NCI-H82 (cell line): Measurements from ENCODE around the gene DRG1.
A peak's percentile ranks its signal among the peaks of the same experiment; 100 is the strongest.
"Not testable (repeated sequence)": the region's sequence is repeated elsewhere in the genome, so short reads cannot be mapped to it uniquely, and the experiment has no call there.

Experiments
- DNase-seq: peaks from one replicate; lab custom pipeline; 2025; lab: John Stamatoyannopoulos, UW

Gene DRG1, protein sequence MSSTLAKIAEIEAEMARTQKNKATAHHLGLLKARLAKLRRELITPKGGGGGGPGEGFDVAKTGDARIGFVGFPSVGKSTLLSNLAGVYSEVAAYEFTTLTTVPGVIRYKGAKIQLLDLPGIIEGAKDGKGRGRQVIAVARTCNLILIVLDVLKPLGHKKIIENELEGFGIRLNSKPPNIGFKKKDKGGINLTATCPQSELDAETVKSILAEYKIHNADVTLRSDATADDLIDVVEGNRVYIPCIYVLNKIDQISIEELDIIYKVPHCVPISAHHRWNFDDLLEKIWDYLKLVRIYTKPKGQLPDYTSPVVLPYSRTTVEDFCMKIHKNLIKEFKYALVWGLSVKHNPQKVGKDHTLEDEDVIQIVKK

DNA sequence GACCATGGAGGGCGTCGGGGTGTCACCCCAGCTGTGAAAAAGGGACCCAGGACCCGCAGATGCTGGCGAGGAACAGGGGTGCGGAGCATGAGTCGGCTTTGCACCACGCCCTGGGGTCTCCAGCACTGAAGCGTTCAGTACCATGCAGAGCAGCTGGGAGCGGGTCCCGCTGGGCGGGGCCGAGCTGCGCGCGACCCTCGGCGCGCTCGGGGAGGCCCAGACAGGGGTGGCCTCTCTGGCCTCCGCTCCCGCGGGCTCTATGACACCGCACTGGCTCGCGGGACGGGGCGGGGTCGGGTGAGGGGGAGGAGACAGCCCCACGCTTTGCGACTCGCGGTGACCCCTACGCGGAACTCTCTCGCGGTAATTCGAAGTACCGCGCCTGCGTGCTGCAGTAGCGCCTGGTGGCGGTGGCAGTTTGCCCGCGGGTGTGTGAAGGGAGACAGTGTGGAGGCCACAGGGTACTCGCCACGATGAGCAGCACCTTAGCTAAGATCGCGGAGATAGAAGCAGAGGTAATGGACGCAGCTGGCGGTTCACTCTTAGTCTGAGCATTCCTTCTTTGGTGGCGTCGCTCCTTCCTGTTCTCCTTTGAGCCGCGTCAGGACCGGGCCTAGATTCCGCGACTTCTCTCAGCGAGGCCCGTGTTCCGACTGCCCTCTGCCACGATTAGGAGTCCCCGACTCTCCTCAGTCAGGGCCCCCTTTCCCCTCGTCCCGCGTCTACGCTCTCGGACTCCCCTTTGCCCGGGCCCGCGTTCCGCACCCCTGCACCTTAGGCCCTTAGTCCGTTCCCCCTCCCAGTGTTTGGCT is at the start of gene DRG1:
DRG1 (plus strand) TSS at position 394 of the 812 bp plus-strand sequence; CDS start at position 474, 80 bp downstream.
- DNase-seq = peak; percentile 97

DNA sequence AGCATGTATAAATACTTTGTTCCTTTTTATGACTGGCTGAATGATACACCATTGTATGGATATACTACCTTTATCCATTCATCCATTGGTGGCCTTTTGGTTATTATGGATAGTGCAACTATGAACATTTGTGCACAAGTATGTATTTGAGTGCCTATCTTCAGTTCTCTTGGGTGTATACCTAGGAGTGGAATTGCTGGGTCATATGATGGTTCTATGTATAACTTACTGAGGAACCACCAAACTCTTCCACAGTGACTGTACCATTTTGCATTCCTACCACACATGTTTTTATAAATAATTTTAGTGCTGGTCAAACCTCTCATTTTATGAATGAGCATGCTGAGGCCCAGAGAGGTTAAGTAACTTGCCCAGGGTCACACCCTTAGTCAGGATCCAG is 49.4 kb upstream of the DRG1 start:
- no peak for DNase-seq

DNA sequence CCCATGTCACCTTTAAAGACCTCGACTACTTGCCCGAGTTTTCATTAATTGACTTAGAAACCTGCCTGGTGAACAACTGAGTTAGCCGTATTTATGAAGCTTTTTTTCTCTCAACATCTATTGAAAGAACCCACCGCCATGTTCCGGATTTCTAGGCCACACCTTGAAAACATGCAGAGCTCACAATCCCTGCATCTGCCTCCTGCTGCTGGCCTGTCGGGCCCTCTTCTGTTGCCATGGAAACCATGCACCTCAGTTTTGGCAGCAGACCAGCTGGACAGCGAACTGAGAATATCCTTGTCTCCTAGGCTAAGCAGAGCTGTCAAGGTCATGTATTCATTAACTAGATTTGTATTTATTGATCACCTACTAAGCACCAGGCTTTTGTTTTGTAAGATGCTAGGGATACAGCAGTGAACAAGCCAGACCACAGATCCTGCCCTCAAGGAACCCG is 49.0 kb upstream of the DRG1 start:
- peak; percentile 57 for DNase-seq

DNA sequence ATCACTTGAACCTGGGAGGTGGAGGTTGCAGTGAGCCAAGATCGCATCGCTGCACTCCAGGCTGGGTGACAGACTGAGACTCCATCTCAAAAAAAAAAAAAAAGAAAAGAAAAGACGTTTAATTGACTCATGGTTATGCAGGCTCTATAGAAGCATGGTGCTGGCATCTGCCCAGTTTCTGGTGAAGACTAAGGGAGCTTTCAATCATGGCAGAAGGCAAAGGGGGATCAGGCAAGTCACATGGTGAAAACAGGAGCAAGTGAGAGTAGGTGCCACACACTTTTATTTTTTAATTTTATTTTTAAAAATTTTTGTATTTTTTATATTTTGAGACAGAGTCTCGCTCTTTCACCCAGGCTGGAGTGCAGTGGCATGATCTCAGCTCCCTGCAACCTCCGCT is 44.9 kb upstream of the DRG1 start:
- no peak for DNase-seq

DNA sequence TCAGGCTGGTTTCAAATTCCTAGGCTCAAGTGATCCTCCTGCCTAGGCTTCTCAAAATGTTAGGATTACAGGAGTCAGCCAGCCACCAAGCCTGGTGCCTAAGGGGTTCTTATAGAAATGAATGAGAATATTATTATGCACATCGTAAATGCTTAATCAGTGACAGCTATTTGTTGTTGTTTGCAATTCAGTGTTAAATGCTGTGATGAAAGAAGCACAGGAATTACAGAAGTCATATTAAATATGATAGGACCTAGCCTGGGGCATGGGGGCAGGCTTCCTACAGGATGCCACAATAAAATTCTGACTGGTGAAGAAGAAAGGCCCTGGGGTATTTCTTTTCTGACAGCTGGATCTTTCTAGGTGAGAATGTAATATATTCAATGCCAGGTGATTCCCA is 39.4 kb upstream of the DRG1 start:
- DNase-seq = no peak

DNA sequence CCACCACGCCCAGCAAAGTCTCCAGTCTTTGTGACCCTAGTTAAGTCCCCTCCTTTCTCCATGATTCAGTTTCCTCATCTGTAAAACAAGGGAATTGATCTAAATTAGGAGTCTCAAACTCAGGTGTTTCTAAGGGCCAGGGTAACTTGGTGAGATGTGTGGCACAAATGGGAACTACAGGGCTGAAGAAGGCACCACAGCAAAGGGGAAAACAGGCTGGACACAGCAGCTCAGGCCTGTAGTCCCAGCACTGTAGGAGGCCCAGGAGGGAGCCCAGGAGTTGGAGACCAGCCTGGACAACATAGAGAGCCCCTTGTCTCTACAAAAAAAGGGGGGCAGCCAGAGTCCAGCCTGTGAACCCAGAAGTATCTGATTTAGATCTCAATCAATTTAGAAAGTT is 37.7 kb upstream of the DRG1 start:
- no peak for DNase-seq

DNA sequence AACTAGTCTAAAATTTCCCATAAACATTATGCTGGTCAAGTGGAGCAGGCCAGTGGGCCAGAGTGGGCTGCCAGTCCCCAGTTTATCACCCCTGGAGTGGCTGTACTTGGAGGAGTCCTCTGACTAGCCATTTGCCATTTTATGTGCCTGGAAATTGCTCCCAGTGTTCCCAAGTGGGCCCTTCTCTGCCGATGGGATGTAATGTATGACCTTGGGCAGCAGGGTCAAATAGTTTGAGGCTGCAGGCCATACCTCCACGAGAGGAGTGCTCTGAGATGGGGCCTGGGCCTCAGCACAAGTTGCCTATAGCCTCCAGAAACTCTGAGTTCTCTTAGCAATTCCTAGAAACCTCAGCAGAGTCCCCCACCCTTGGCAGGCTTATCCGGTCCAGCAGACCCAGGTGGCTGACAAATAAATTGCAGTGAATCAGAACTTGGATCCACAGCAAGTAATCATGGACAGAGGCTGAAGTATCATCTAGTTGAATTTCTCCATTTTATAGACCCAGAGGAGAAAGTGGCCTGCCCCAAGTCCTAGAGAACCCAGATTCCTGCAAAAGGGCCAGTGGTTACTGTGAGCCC is 35.4 kb upstream of the DRG1 start:
- DNase-seq = no peak

DNA sequence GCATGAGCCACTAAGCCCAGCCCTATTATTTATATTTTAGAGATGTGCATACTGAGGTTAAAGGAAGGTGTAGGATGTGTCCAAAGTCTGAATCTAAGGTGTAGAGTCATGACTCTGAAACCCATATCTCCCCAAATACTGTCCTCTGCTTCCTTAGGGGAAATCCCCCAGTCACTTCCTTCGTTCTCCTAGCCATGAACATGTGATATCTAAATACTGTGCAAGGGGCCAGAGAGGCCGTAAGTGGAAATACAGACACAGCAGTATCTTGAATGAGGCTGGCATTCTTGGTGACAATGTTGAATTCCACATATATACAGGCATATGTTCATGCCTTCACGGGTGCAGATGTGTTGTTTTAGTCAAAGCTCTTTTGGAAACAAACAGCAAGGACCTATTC is 32.0 kb upstream of the DRG1 start:
- DNase-seq = no peak

DNA sequence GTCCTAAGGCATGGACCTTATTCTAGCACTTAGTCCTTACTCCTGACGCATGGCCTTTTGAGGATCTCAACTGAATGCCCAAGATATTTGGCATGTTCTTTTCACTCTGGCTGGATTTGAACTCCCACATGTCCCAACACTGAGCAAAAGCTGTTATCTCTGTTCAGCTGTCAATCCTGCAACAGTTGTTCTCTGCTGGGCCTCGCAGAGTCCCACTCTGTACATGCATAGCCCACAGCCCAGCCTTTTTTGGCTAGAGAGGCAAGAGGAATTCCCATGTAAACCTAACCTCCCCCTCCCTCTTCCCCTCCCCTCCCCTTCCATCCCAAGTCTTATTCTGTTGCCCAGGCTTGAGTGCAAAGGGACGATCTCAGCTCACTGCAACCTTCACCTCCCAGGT is 21.8 kb upstream of the DRG1 start:
- DNase-seq = no peak

DNA sequence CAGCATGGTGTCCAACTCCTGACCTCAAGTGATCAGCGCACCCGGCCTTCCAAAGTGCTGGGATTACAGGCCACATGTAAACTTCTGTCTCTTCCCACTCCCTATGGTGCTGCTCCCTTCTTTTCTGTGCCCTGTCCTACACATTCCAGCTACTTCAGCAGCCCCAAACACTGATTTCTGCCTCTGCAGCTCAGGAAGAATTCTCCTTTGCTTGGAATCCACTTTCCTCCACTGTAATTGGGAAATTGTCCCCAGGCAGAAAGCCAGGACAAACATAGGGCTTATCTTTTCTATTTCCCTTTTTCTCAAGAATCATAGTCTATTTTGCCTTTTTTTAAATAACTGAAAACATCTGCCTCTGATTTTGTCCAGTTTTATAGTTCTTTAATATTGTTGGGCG is 21.3 kb upstream of the DRG1 start:
- no peak for DNase-seq

DNA sequence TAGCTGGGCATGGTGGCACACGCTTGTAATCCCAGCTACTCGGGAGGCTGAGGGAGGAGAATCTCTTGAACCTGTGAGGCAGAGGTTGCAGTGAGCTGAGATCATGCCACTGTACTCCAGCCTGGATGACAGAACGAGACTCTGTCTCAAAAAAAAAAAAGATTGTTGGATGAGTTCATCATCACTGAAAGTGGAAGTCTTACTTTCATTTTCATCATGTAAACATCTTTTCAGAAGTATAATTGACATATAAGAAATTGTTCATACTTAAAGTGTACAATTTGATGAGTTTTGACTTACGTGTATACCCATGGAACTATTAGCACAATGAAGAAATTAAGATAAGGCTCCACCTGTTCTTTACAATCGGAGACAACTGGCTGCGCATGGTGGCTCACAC is 20.8 kb upstream of the DRG1 start:
- not testable (repeated sequence) for DNase-seq

DNA sequence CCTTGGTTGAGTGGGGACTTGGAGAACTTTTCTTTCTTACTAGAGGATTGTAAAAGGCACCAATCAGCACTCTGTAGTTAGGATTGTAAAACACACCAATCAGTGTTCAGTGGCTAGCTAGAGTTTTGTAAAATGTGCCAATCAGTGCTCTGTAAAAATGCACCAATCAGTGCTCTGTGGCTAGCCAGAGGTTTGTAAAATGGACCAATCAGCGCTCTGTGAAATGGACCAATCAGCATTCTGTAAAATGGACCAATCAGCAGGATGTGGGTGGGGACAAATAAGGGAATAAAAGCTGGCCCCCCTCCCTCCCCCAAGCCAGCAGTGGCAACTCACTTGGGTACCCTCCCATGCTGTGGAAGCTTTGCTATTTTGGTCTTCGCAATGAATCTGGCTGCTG is 5.5 kb upstream of the DRG1 start:
- DNase-seq = no peak

DNA sequence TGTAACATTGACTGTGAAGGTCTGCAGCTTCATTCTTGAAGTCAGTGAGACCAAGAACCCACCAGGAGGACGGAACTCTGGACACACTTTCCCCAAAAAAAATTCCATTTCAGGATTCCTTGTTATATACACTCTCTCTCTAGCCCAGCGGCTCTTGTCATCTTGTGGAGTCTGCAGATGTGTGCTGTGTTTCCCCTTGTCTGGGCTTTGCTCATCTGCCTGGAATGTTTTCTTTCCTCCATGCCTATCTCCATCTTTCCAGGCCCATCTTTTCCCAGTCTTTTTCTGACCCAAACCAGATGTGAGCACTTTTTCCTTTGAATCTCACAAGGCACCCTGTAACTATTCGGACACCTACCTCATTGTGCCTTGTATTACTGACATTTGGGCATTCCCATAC is 5.1 kb upstream of the DRG1 start:
- DNase-seq = no peak

DNA sequence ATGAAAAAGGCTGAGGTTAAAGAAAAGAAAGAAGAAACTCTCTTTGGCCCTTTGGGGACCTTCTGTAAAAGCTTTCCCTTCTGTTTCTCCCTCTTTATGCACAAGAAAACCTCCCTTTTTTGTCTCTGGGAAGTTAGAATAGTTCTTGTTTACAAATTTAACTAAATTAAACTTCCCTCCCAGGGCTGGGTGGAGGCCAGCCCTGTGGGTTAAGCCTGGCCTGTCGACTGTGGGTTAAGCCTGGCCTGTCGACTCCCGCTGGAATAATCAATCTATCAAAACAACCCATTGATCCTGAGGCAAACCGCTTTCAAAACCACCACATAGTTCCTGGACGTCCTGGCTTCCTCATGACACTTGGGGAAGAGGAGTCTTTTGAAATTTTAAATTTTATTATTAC is 1.2 kb upstream of the DRG1 start:
- peak; percentile 78 for DNase-seq

DNA sequence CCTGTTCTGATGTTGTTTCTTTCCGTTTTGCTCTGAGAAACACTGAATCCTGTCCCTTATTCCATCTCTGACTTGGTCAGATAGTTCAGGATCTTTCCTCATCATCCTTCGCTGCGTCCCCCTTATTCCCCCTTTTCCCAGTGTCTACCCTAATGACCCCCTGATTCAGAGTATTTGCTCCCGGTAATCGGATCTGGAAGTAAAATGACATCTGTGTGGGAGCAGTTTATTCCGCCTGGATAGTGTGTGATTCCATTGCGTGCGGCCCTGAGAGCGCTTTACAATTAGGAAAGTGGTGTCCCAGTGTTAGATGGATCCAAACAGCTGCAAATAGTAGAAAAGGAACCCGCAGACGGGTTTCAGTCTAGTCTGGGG is 606 bp downstream of the DRG1 start:
- peak; percentile 66 for DNase-seq

DNA sequence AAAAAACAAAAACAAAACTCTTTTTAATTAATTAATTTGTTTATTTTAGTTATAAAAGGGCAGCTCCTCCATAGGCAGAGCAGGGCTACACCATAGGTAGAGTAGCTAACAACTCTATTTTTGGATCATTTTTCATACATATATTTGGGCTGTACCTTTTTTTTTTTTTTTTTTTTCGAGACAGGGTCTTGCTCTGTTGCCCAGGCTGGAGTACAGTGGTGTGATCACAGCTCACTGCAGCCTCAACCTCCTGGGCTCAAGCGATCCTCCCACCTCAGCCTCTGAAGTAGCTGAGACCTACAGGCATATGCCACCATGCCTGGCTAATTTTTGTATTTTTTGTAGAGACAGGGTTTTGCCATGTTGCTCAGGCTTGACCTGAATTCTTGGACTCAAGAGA is 2.9 kb downstream of the DRG1 start:
- DNase-seq = not testable (repeated sequence)

DNA sequence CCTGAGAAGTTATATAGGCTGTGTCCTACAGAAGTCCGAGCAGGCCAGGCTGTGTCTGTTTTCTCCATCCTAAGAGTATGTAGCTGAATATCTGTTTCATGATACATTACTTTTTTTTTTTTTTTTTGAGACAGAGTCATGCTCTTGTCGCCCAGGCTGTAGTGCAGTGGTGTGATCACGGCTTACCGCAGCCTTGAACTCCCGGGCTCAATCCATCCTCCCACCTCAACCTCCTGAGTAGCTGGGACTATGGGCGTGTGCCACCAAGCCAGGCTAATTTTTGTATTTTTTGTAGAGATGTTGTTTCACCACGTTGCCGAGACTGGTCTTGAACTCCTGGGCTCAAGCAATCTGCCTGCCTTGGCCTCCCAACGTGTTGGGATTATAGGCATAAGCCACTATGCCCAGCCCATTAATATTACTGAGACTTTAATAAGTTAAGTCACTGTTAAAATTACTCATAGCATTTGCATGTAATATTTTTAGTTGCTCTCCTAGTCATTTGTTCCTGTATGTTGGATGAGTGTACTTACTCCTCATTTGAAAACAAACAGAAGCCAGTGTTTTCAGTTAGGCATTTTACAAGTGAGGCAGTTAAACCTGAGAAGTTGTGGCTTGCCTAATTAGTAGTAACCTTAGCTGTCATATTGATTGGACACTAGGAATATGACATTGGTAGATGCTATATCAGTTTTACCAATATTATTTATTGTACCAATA is 26.1 kb downstream of the DRG1 start:
- no peak for DNase-seq

DNA sequence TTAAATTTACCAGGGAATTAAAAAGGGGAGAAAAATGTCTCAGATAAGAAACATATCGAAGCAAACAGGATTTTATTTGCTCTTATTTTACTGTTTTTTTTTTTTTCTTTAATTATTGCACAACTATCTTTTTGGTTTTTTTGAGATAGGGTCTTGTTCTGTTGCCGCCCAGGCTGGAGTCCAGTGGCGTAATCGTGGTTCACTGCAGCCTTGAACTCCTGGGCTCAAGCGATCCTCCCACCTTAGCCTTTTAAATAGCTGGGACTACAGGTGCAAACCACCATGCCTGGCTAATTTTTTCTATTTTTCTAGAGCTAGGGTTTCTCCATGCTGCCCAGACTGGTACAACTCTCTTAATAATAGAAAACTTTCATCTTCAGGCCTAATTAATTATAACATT is 32.5 kb downstream of the DRG1 start:
- no peak for DNase-seq

DNA sequence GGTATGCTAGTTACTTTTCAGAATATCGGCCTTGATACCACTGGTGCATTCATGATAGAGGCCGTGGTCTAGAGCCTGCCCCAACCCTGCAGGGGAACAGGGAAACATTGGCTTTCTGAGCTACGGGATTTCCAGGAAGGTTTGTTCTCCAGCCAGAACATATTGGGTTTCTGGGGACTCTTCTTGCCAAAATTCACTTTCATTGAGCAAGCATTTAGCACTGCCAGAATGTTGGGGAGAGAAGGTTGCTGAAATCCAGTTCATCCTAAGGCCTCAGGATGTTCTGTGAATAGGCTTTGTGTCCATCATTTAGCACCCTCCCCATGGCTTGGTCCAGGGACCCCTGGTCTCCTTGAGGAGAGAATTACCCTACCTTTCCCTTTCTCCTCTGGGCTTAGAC is 36.7 kb downstream of the DRG1 start:
- no peak for DNase-seq

DNA sequence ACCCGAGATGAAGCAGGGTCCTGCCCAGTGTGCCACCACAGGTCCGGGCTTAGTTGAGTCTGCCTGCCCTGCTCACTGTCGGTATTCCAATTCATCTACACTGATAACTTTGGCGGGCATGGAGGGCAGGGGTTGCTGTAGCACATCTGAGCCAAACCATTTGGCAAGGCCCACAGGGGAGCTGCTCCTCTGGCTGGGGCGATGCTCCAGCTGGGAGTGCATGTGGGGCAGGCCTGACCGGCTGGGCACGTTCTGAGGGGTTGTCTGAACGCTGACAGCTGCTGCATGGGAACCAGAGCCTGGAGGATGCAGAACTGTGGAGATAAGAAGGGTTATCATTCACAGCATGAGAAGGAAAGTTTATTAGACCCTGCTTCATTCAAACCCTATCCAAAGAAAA is 40.4 kb downstream of the DRG1 start:
- DNase-seq = no peak

DNA sequence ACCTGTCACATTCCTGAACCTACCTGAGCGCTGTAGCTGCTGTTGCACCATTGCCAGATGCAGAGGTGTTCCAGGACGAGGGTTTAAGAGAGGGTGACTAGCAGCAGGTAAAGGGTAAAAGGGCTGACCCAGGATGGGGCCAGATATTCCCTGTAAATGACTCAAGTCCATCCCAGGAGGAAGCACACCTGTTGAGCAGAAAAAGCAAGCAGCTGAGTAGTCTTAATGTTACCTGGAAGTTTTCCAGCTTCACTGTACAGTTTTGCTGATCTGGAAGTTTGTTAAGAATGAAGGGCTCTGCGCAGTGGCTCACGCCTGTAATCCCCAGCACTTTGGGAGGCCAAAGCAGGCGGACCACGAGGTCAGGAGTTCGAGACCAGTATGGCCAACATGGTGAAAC is 41.3 kb downstream of the DRG1 start:
- no peak for DNase-seq

DNA sequence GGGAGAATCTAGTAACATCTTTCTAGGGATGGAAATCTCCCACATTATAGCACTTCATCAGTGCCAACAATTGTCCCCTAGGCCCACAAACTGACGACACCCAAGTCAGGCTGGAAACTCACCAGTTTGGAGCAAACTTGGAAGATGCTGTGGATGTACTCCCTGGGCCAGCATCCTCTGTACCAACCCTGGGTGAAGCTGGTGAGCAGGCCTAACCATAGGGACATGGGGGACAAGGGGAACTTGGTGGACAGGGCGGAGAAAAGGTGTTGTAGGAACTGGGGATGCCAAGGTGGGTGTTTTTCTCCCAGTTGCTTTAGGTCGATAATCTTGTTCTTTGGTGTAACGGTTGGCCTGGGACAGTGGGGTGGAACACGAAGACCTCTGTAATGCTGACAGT is 42.2 kb downstream of the DRG1 start:
- no peak for DNase-seq
